ENCODE results near the gene NBEA.

The NBEA gene

GRCh38 chr13:35596321-35597030 is 654.4 kb downstream of the NBEA start:
- DNase-seq (ENCODE audit: low read depth, low spot score): no peak
- Histone ChIP-seq H3K36me3 (ENCODE audit: insufficient read depth, insufficient read length, low read length) (no peaks in the 10 kb centered on the region), H3K9ac (ENCODE audit: insufficient read length, low read depth) (no peak overlapping the region), H3K27me3 (ENCODE audit: insufficient read depth, insufficient read length) (no peaks in the 10 kb centered on the region), H3K9me3 (ENCODE audit: insufficient read depth, low read length) (no peaks in the 10 kb centered on the region), H3K4me1 (ENCODE audit: insufficient read depth, insufficient read length) (no peaks in the 10 kb centered on the region), H3K4me3 (ENCODE audit: insufficient read length, low read depth) (no peak overlapping the region)
- no peak for TF ChIP-seq YY1 (IDR thresholded peaks at IDR 0.05; ENCODE audit: insufficient read depth, insufficient read length)
- no peak for TF ChIP-seq ZNF274 (IDR thresholded peaks at IDR 0.05; ENCODE audit: low read depth, low read length)
- TF ChIP-seq SUZ12 (IDR thresholded peaks at IDR 0.05; ENCODE audit: extremely low read depth, insufficient read depth, insufficient read length): no peak

GRCh38 chr13:35597451-35597850 is 655.4 kb downstream of the NBEA start:
- no peaks in the 10 kb centered on the region for H3K27me3 ChIP-seq (ENCODE audit: insufficient read depth, insufficient read length)
- no peak overlapping the region for H3K9ac ChIP-seq (ENCODE audit: insufficient read length, low read depth)
- TF ChIP-seq ZNF274 (IDR thresholded peaks at IDR 0.05; ENCODE audit: low read depth, low read length) (no peak), YY1 (IDR thresholded peaks at IDR 0.05; ENCODE audit: insufficient read depth, insufficient read length) (no peak), SUZ12 (IDR thresholded peaks at IDR 0.05; ENCODE audit: extremely low read depth, insufficient read depth, insufficient read length) (no peak)
- H3K4me3 ChIP-seq (ENCODE audit: insufficient read length, low read depth): no peak overlapping the region
- H3K4me1 ChIP-seq (ENCODE audit: insufficient read depth, insufficient read length): no peaks in the 10 kb centered on the region
- no peaks in the 10 kb centered on the region for H3K9me3 ChIP-seq (ENCODE audit: insufficient read depth, low read length)
- no peak for DNase-seq (ENCODE audit: low read depth, low spot score)
- no peaks in the 10 kb centered on the region for H3K36me3 ChIP-seq (ENCODE audit: insufficient read depth, insufficient read length, low read length)

- H3K4me1 ChIP-seq (ENCODE audit: insufficient read depth, insufficient read length): no peaks in the 10 kb centered on the region
- TF ChIP-seq SUZ12 (IDR thresholded peaks at IDR 0.05; ENCODE audit: extremely low read depth, insufficient read depth, insufficient read length): no peak
- H3K4me3 ChIP-seq (ENCODE audit: insufficient read length, low read depth): no peak overlapping the region
- no peaks in the 10 kb centered on the region for H3K27me3 ChIP-seq (ENCODE audit: insufficient read depth, insufficient read length)
- H3K9ac ChIP-seq (ENCODE audit: insufficient read length, low read depth): no peak overlapping the region
- DNase-seq (ENCODE audit: low read depth, low spot score): no peak
- H3K36me3 ChIP-seq (ENCODE audit: insufficient read depth, insufficient read length, low read length): no peaks in the 10 kb centered on the region
- no peaks in the 10 kb centered on the region for H3K9me3 ChIP-seq (ENCODE audit: insufficient read depth, low read length)
Observed at GRCh38 chr13:35598233-35598632, 656.2 kb downstream of the NBEA start.

GRCh38 chr13:35598790-35599369 is 656.8 kb downstream of the NBEA start:
- no peak overlapping the region for H3K9ac ChIP-seq (ENCODE audit: insufficient read length, low read depth)
- H3K9me3 ChIP-seq (ENCODE audit: insufficient read depth, low read length): no peaks in the 10 kb centered on the region
- no peak for DNase-seq (ENCODE audit: low read depth, low spot score)
- no peaks in the 10 kb centered on the region for H3K4me1 ChIP-seq (ENCODE audit: insufficient read depth, insufficient read length)
- H3K27me3 ChIP-seq (ENCODE audit: insufficient read depth, insufficient read length): no peaks in the 10 kb centered on the region
- H3K4me3 ChIP-seq (ENCODE audit: insufficient read length, low read depth): no peak overlapping the region
- TF ChIP-seq YY1 (IDR thresholded peaks at IDR 0.05; ENCODE audit: insufficient read depth, insufficient read length) (no peak), ZNF274 (IDR thresholded peaks at IDR 0.05; ENCODE audit: low read depth, low read length) (no peak), SUZ12 (IDR thresholded peaks at IDR 0.05; ENCODE audit: extremely low read depth, insufficient read depth, insufficient read length) (no peak)
- no peaks in the 10 kb centered on the region for H3K36me3 ChIP-seq (ENCODE audit: insufficient read depth, insufficient read length, low read length)

GRCh38 chr13:35599384-35599783 is 657.3 kb downstream of the NBEA start:
- Histone ChIP-seq H3K4me3 (ENCODE audit: insufficient read length, low read depth) (no peak overlapping the region), H3K9ac (ENCODE audit: insufficient read length, low read depth) (no peak overlapping the region), H3K9me3 (ENCODE audit: insufficient read depth, low read length) (no peaks in the 10 kb centered on the region), H3K4me1 (ENCODE audit: insufficient read depth, insufficient read length) (no peaks in the 10 kb centered on the region), H3K36me3 (ENCODE audit: insufficient read depth, insufficient read length, low read length) (no peaks in the 10 kb centered on the region), H3K27me3 (ENCODE audit: insufficient read depth, insufficient read length) (no peaks in the 10 kb centered on the region)
- TF ChIP-seq ZNF274 (IDR thresholded peaks at IDR 0.05; ENCODE audit: low read depth, low read length) (no peak), YY1 (IDR thresholded peaks at IDR 0.05; ENCODE audit: insufficient read depth, insufficient read length) (no peak), SUZ12 (IDR thresholded peaks at IDR 0.05; ENCODE audit: extremely low read depth, insufficient read depth, insufficient read length) (no peak)
- DNase-seq (ENCODE audit: low read depth, low spot score): no peak

GRCh38 chr13:35600137-35600536 is 658.1 kb downstream of the NBEA start:
- Histone ChIP-seq H3K9me3 (ENCODE audit: insufficient read depth, low read length) (no peaks in the 10 kb centered on the region), H3K4me3 (ENCODE audit: insufficient read length, low read depth) (no peak overlapping the region), H3K27me3 (ENCODE audit: insufficient read depth, insufficient read length) (no peaks in the 10 kb centered on the region), H3K36me3 (ENCODE audit: insufficient read depth, insufficient read length, low read length) (no peaks in the 10 kb centered on the region), H3K9ac (ENCODE audit: insufficient read length, low read depth) (no peak overlapping the region), H3K4me1 (ENCODE audit: insufficient read depth, insufficient read length) (no peaks in the 10 kb centered on the region)
- TF ChIP-seq YY1 (IDR thresholded peaks at IDR 0.05; ENCODE audit: insufficient read depth, insufficient read length) (no peak), SUZ12 (IDR thresholded peaks at IDR 0.05; ENCODE audit: extremely low read depth, insufficient read depth, insufficient read length) (no peak), ZNF274 (IDR thresholded peaks at IDR 0.05; ENCODE audit: low read depth, low read length) (no peak)
- DNase-seq (ENCODE audit: low read depth, low spot score): no peak

GRCh38 chr13:35603593-35604285 is 661.7 kb downstream of the NBEA start:
- Histone ChIP-seq H3K9ac (ENCODE audit: insufficient read length, low read depth) (no peak overlapping the region), H3K9me3 (ENCODE audit: insufficient read depth, low read length) (no peaks in the 10 kb centered on the region)
- no peak for DNase-seq (ENCODE audit: low read depth, low spot score)

More at GRCh38 chr13:35603593-35604285, 661.7 kb downstream of the NBEA start:
- H3K4me3 ChIP-seq (ENCODE audit: insufficient read length, low read depth): no peak overlapping the region
- H3K27me3 ChIP-seq (ENCODE audit: insufficient read depth, insufficient read length): no peaks in the 10 kb centered on the region
- TF ChIP-seq ZNF274 (IDR thresholded peaks at IDR 0.05; ENCODE audit: low read depth, low read length) (no peak), YY1 (IDR thresholded peaks at IDR 0.05; ENCODE audit: insufficient read depth, insufficient read length) (no peak), SUZ12 (IDR thresholded peaks at IDR 0.05; ENCODE audit: extremely low read depth, insufficient read depth, insufficient read length) (no peak)
- no peaks in the 10 kb centered on the region for H3K4me1 ChIP-seq (ENCODE audit: insufficient read depth, insufficient read length)
- H3K36me3 ChIP-seq (ENCODE audit: insufficient read depth, insufficient read length, low read length): no peaks in the 10 kb centered on the region

Data from NT2/D1 (cell line).